ENCODE results near the gene PLEKHH1. TPM values are rescaled to one million over a fixed set of nuclear protein-coding genes. Genes with fewer than 3 reads are reported as not detected.

The PLEKHH1 gene
- total RNA-seq, 1 experiment from 2014 or later = 35.3 TPM

DNA sequence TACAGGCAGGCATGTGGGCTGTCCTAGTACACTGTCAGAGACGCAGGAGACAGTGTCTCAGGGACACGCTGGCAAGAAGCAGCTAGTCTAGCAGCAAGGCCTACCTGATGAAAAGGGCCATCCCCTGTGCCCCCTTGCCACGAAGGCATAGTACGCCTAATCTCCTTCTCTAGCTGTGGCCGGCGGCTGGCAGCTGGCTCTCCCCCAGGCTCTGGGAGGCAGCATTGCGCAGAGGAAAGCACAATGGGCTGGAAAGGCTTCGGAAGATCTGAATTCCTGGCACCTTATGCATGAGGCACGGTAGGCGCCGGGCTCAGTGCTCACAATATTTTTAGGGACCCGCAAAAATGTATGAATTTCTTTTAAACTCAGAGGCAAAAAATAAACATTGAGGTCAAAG lies 16.0 kb upstream of the PLEKHH1 start:
- Histone ChIP-seq H2BK15ac (ENCODE audit: low read depth, low read length) (no peak overlapping the region), H3K27me3 (ENCODE audit: insufficient read depth, low read length) (peaks cover 12% of the 10 kb centered on the region; the same call in 1 of the 2 replicates), H3K56ac (ENCODE audit: insufficient read length, low read depth, low read length) (no peak overlapping the region), H3K18ac (ENCODE audit: insufficient read length, low read depth, low read length) (no peak overlapping the region), H3K9me3 (ENCODE audit: control insufficient read depth, low read depth, low read length) (no peaks in the 10 kb centered on the region), H3K27ac (ENCODE audit: insufficient read length, low read depth, low read length) (no peak overlapping the region), H2BK120ac (ENCODE audit: low read depth, low read length, poor library complexity, severe bottlenecking) (no peak overlapping the region), H4K91ac (ENCODE audit: insufficient read length, low read depth, low read length) (no peak overlapping the region), H3K4me2 (ENCODE audit: insufficient read depth, insufficient read length, low read length) (no peak overlapping the region), H2AFZ (ENCODE audit: low read length) (no peak overlapping the region), H3K14ac (ENCODE audit: insufficient read depth, low read length) (peak overlapping the region; percentile 64; the same call in 1 of the 2 replicates), H3K79me2 (ENCODE audit: insufficient read depth, low read length) (no peaks in the 10 kb centered on the region), H3T11ph (ENCODE audit: low read length) (no peak overlapping the region), H4K20me1 (ENCODE audit: control insufficient read depth, insufficient read depth, insufficient read length) (no peaks in the 10 kb centered on the region), H4K5ac (ENCODE audit: insufficient read length, low read depth, low read length) (no peak overlapping the region), H3K4ac (ENCODE audit: low read depth, low read length) (no peak overlapping the region), H4K8ac (replicated peaks; ENCODE audit: insufficient read length, low read depth, low read length) (no peak overlapping the region), H2AK5ac (ENCODE audit: insufficient read length, low read length) (no peak overlapping the region), H2BK12ac (ENCODE audit: insufficient read length, low read depth, low read length) (no peak overlapping the region), H2BK5ac (ENCODE audit: insufficient read length, low read length) (no peak overlapping the region), H3K4me1 (ENCODE audit: insufficient read depth, low read length) (no peaks in the 10 kb centered on the region; the same call in 1 of the 2 replicates), H3K79me1 (ENCODE audit: insufficient read depth, low read depth, low read length, poor library complexity, severe bottlenecking) (no peaks in the 10 kb centered on the region), H2BK20ac (ENCODE audit: low read depth, low read length, poor library complexity, severe bottlenecking) (no peak overlapping the region), H3K23me2 (ENCODE audit: insufficient read length, low read depth, low read length, poor library complexity, severe bottlenecking) (peaks cover 5% of the 10 kb centered on the region), H3K9ac (ENCODE audit: extremely low read depth, insufficient read length, low read length) (no peak overlapping the region), H3K23ac (ENCODE audit: insufficient read length, low read depth, low read length) (no peak overlapping the region)
- no peaks in the 10 kb centered on the region for H3K36me3 Mint-ChIP-seq (ENCODE audit: insufficient read depth in 1 of 3, low read depth in 3 of 3)
- H3K27me3 Mint-ChIP-seq (ENCODE audit: low read depth) = peaks cover 81% of the 10 kb centered on the region
- H3K9me3 Mint-ChIP-seq = no peaks in the 10 kb centered on the region
- H3K4me3 Mint-ChIP-seq = no peak overlapping the region
- peak; percentile 55 for DNase-seq
- TF ChIP-seq, protein P1, sequence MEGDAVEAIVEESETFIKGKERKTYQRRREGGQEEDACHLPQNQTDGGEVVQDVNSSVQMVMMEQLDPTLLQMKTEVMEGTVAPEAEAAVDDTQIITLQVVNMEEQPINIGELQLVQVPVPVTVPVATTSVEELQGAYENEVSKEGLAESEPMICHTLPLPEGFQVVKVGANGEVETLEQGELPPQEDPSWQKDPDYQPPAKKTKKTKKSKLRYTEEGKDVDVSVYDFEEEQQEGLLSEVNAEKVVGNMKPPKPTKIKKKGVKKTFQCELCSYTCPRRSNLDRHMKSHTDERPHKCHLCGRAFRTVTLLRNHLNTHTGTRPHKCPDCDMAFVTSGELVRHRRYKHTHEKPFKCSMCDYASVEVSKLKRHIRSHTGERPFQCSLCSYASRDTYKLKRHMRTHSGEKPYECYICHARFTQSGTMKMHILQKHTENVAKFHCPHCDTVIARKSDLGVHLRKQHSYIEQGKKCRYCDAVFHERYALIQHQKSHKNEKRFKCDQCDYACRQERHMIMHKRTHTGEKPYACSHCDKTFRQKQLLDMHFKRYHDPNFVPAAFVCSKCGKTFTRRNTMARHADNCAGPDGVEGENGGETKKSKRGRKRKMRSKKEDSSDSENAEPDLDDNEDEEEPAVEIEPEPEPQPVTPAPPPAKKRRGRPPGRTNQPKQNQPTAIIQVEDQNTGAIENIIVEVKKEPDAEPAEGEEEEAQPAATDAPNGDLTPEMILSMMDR (conservative IDR thresholded peaks at IDR 0.05) = peak; percentile 42; the same call in 2 of the 3 replicates
- no CpG with 5 or more reads among the region's 12 CpGs for WGBS (ENCODE audit: extremely low coverage, insufficient read length, low lambda C conversion rate)
- H3K27ac Mint-ChIP-seq = no peak overlapping the region
- H3K4me1 Mint-ChIP-seq = peaks cover 0 to 5% of the 10 kb centered on the region in 2 experiments; a peak in 2 of 4 replicates

All from H9 (cell line).